ENCODE results near the gene AFF2. TPM values are rescaled to one million over a fixed set of nuclear protein-coding genes. Genes with fewer than 3 reads are reported as not detected.

AFF2 gene
- total RNA-seq, 1 donor from 2014 or later = 0.27 TPM

GRCh38 chrX:148917441-148917840 is 417.0 kb downstream of the AFF2 start:
- no peak for DNase-seq
- Histone ChIP-seq H3K36me3 (no peaks in the 10 kb centered on the region), H3K27ac (replicated peaks) (no peak overlapping the region), H3K4me3 (no peak overlapping the region), H3K4me1 (no peaks in the 10 kb centered on the region), H3K9me3 (replicated peaks) (no peaks in the 10 kb centered on the region), H3K27me3 (ENCODE audit: low read depth) (no peaks in the 10 kb centered on the region)
- no peak for TF ChIP-seq CTCF (IDR thresholded peaks at IDR 0.05; ENCODE audit: borderline replicate concordance)
- intact Hi-C loops (cut with micrococcal nuclease) = no loop called here

DNA sequence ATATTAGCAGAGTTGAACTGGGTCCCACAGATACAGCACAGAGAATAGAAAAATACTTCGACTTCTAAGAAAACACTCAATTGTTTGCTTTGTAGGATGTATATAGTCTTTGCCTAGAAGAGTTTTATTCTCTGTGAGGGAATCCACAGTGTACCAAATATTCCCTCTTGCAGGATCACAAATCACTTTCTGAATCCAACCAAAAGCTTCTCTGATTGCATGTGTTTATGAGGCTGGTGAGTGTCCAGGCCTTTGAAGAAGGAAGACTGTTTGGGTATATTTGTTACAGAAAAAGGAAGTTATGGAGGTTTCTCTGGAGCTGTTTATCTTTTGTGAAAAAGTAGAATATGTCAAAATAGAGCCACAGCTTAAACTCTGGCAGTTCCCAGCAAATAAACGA is 423.2 kb downstream of the AFF2 start:
- no peak for DNase-seq
- H3K27ac ChIP-seq (replicated peaks) = no peak overlapping the region
- no peaks in the 10 kb centered on the region for H3K36me3 ChIP-seq
- H3K4me1 ChIP-seq = no peaks in the 10 kb centered on the region
- no peak overlapping the region for H3K4me3 ChIP-seq
- H3K9me3 ChIP-seq (replicated peaks) = no peaks in the 10 kb centered on the region
- no peaks in the 10 kb centered on the region for H3K27me3 ChIP-seq (ENCODE audit: low read depth)
- intact Hi-C loops (cut with micrococcal nuclease) = no loop called here
- TF ChIP-seq CTCF (IDR thresholded peaks at IDR 0.05; ENCODE audit: borderline replicate concordance) = no peak

- H3K4me3 ChIP-seq = no peak overlapping the region
- no peak overlapping the region for H3K27ac ChIP-seq (replicated peaks)
- no peaks in the 10 kb centered on the region for H3K9me3 ChIP-seq (replicated peaks)
- no peak for TF ChIP-seq CTCF (IDR thresholded peaks at IDR 0.05; ENCODE audit: borderline replicate concordance)
- no peaks in the 10 kb centered on the region for H3K36me3 ChIP-seq
- no peaks in the 10 kb centered on the region for H3K4me1 ChIP-seq
- intact Hi-C loops (cut with micrococcal nuclease) = no loop called here
- no peaks in the 10 kb centered on the region for H3K27me3 ChIP-seq (ENCODE audit: low read depth)
- DNase-seq = no peak
Observed at GRCh38 chrX:148926371-148926770, 426.0 kb downstream of the AFF2 start.

DNA sequence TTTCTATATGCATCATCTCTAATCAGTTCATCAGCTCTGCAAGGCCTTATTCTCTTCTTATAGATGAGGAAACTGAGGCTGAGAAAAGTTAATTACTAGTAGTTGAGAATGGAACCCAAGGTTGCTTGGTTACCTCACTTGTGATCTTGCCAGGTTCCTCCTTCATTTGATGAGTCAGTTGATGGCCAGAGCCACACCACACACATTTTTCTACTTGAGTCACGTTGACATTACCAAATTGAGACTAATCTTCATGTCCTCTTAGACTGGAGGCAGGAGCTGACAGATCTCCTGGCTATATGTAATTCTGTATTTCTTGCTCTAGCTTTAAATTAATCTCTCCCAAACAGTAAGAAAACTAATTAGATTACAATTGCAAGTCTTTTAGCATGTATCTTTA is 428.4 kb downstream of the AFF2 start:
- Histone ChIP-seq H3K4me3 (no peak overlapping the region), H3K36me3 (no peaks in the 10 kb centered on the region), H3K27me3 (ENCODE audit: low read depth) (no peaks in the 10 kb centered on the region), H3K27ac (replicated peaks) (no peak overlapping the region), H3K4me1 (no peaks in the 10 kb centered on the region), H3K9me3 (replicated peaks) (no peaks in the 10 kb centered on the region)
- DNase-seq = no peak
- no peak for TF ChIP-seq CTCF (IDR thresholded peaks at IDR 0.05; ENCODE audit: borderline replicate concordance)
- intact Hi-C loops (cut with micrococcal nuclease) = no loop called here

GRCh38 chrX:148929686-148930085 is 429.3 kb downstream of the AFF2 start:
- H3K36me3 ChIP-seq = no peaks in the 10 kb centered on the region
- TF ChIP-seq CTCF (IDR thresholded peaks at IDR 0.05; ENCODE audit: borderline replicate concordance) = no peak
- H3K4me3 ChIP-seq = no peak overlapping the region
- H3K4me1 ChIP-seq = no peaks in the 10 kb centered on the region
- intact Hi-C loops (cut with micrococcal nuclease) = no loop called here
- H3K27me3 ChIP-seq (ENCODE audit: low read depth) = no peaks in the 10 kb centered on the region
- no peak overlapping the region for H3K27ac ChIP-seq (replicated peaks)
- no peaks in the 10 kb centered on the region for H3K9me3 ChIP-seq (replicated peaks)
- DNase-seq = no peak

DNA sequence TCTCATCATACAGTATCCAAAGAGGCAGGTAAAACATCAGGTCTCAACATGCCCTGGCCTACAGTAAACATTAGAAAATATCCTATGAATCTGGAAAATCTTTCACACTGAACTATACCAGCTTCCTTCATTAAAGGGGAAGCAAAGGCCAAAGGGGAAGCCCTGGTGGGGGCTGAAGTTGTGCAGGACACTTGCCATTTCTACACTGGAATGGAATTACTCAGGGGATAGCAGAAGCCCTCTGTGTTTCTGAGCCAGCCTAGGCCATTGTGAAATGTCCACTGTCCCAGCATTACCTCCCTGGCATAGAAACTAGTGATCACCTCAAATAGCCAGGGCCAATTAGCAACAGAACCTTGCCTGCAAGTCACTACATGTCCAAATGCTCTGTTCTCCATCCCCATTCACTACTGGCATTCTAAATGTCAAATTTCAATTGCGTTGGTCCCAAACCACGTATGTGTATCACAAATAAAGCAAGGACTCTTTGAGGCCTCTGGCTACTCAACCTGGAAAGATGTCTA is 429.9 kb downstream of the AFF2 start:
- Histone ChIP-seq H3K4me1 (no peaks in the 10 kb centered on the region), H3K9me3 (replicated peaks) (no peaks in the 10 kb centered on the region), H3K27me3 (ENCODE audit: low read depth) (no peaks in the 10 kb centered on the region), H3K27ac (replicated peaks) (no peak overlapping the region), H3K36me3 (no peaks in the 10 kb centered on the region), H3K4me3 (no peak overlapping the region)
- intact Hi-C loops (cut with micrococcal nuclease) = no loop called here
- no peak for TF ChIP-seq CTCF (IDR thresholded peaks at IDR 0.05; ENCODE audit: borderline replicate concordance)
- no peak for DNase-seq

Measured in left ventricle myocardium inferior (tissue), 1 donor.